Panc1 (cell line): ENCODE measurements around the gene CISD2. TPM values are rescaled to one million over a fixed set of nuclear protein-coding genes. Genes with fewer than 3 reads are reported as not detected.

ENCODE experiments used
- ATAC-seq: fragments of 200-7000 bp; cut with Tn5 transposase; 2 replicates; pipeline ENCODE4 v1.9.1; 2020; ENCODE audit warnings: mild to moderate bottlenecking, moderate library complexity
- BruUV-seq: library from RNA; stranded (reverse); fragments of 400-500 nt; replicated peaks from 2 replicates; lab custom pipeline; 2021; lab: Mats Ljungman, UMichigan
- CTCF ChIA-PET: fragments of 300-600 bp; sonication (Branson Sonifier 250); formaldehyde crosslinking; loops from one replicate; lab custom pipeline; 2022; ENCODE audit warnings: antibody characterized with exemption; lab: Charles Lee
- POLR2A ChIA-PET: fragments of 300-600 bp; sonication (Branson Sonifier 250); formaldehyde crosslinking; loops from one replicate; lab custom pipeline; 2022; ENCODE audit warnings: antibody characterized with exemption; lab: Charles Lee
- DNase-seq: peaks from one replicate; pipeline ENCODE4 v3.0.0-alpha.2; 2010; ENCODE audit warnings: low read depth, low spot score
- H3K27ac ChIP-seq: 2 replicates; pipeline ENCODE4 v1.5.1; 2011; ENCODE audit warnings: mild to moderate bottlenecking, low read length, inconsistent platforms
- H3K27me3 ChIP-seq: fragments of 200-500 bp; sonication (Bioruptor generic); 2 replicates; pipeline ENCODE4 v1.6.0; 2014; ENCODE audit warnings: low read length, inconsistent platforms; ENCODE audit not compliant: control insufficient read depth, insufficient read depth
- H3K36me3 ChIP-seq: fragments of 200-500 bp; sonication (Bioruptor generic); 2 replicates; pipeline ENCODE4 v1.5.1; 2014; ENCODE audit warnings: inconsistent platforms, mild to moderate bottlenecking, low read length, moderate library complexity; ENCODE audit not compliant: control insufficient read depth, insufficient read depth
- H3K4me1 ChIP-seq: 2 replicates; pipeline ENCODE4 v1.5.1; 2011; ENCODE audit warnings: inconsistent platforms, mild to moderate bottlenecking, low read length, moderate library complexity; ENCODE audit not compliant: control insufficient read depth, insufficient read depth
- H3K4me3 ChIP-seq, 2 experiments: 2 replicates each; pipeline ENCODE4 v1.5.1; 2011 to 2012; ENCODE audit warnings: low read depth in 2 of 2, low read length in 2 of 2, mild to moderate bottlenecking in 2 of 2, inconsistent platforms in 1 of 2, moderate library complexity in 1 of 2
- H3K9me3 ChIP-seq: fragments of 200-500 bp; sonication (Bioruptor generic); 2 replicates; pipeline ENCODE4 v1.5.1; 2014; ENCODE audit warnings: low read depth, mild to moderate bottlenecking, inconsistent platforms, low read length, moderate library complexity; ENCODE audit not compliant: control insufficient read depth, insufficient read depth
- POLR2AphosphoS5 ChIP-seq: IDR thresholded peaks from 2 replicates; pipeline ENCODE4 v1.6.1; 2012; ENCODE audit warnings: mild to moderate bottlenecking, low read depth, low read length, moderate library complexity
- SIN3A ChIP-seq: IDR thresholded peaks from 2 replicates; pipeline ENCODE4 v1.6.1; 2012; ENCODE audit warnings: low read depth, mild to moderate bottlenecking, low read length, moderate library complexity, borderline replicate concordance; ENCODE audit not compliant: insufficient read depth
- TCF7L2 ChIP-seq: IDR thresholded peaks from 2 replicates; pipeline ENCODE4 v1.6.1; 2011; ENCODE audit warnings: mild to moderate bottlenecking, low read depth, low read length, inconsistent platforms
- in situ Hi-C: cut with HindIII; loops from 2 replicates; pipeline ENCODE4 v1.10.0; 2016; ENCODE audit warnings: low sequenced_read_pairs, low pct_unique_long_range_greater_than_20kb
- intact Hi-C: fragments of 100-400 bp; cut with micrococcal nuclease; formaldehyde crosslinking; loops from one replicate; pipeline ENCODE4 v1.10.0; 2022; ENCODE audit not compliant: unreplicated experiment
- total RNA-seq: library from RNA; stranded (reverse); gene quantifications from one replicate; pipeline ENCODE4 v1.2.1, GENCODE V29; 2021; ENCODE audit not compliant: unreplicated experiment
- TF ChIP-seq, protein P1 (sequence below): fragments of 450-650 bp; IDR thresholded peaks from 2 replicates; pipeline ENCODE4 v1.5.1; 2017; ENCODE audit warnings: mild to moderate bottlenecking
- TF ChIP-seq, protein P2 (sequence below), 2 experiments: IDR thresholded peaks; 2 replicates each; pipeline ENCODE4 v1.6.1; 2011 to 2012; ENCODE audit warnings: low read depth in 2 of 2, control low read depth in 1 of 2, low read length in 1 of 2, mild to moderate bottlenecking in 1 of 2, moderate library complexity in 1 of 2; ENCODE audit not compliant: insufficient read depth in 1 of 2

The CISD2 gene
- total RNA-seq, 1 experiment from 2014 or later, result 39.0 TPM

- CTCF ChIA-PET, result no interaction called here
- no peaks in the 10 kb centered on the region for H3K9me3 ChIP-seq
- H3K36me3 ChIP-seq, result no peaks in the 10 kb centered on the region
- POLR2A ChIA-PET, result no interaction called here
- TF ChIP-seq TCF7L2, result no peak
- DNase-seq (no peak), ATAC-seq (no peak)
- in situ Hi-C loops (no loop called here), intact Hi-C loops (no loop called here)
- no TSS peak for BruUV-seq
- H3K4me1 ChIP-seq, result no peaks in the 10 kb centered on the region
- H3K4me3 ChIP-seq, result no peak overlapping the region
- no peak overlapping the region for H3K27ac ChIP-seq
- H3K27me3 ChIP-seq, result no peaks in the 10 kb centered on the region
These were observed 19.1 kb upstream of the CISD2 start for GRCh38 chr4:102849579-102850104.

GRCh38 chr4:102850370-102850769, 18.4 kb upstream of the CISD2 start:
- Histone ChIP-seq H3K4me1 (no peaks in the 10 kb centered on the region), H3K36me3 (no peaks in the 10 kb centered on the region), H3K27ac (no peak overlapping the region), H3K4me3 (no peak overlapping the region), H3K27me3 (no peaks in the 10 kb centered on the region), H3K9me3 (no peaks in the 10 kb centered on the region)
- in situ Hi-C loops (no loop called here), intact Hi-C loops (no loop called here)
- no peak for ATAC-seq
- CTCF ChIA-PET, result no interaction called here
- BruUV-seq, result no TSS peak
- POLR2A ChIA-PET, result no interaction called here
- TF ChIP-seq TCF7L2 (no peak), SIN3A (no peak), POLR2AphosphoS5 (no peak)
- TF ChIP-seq, protein P1, sequence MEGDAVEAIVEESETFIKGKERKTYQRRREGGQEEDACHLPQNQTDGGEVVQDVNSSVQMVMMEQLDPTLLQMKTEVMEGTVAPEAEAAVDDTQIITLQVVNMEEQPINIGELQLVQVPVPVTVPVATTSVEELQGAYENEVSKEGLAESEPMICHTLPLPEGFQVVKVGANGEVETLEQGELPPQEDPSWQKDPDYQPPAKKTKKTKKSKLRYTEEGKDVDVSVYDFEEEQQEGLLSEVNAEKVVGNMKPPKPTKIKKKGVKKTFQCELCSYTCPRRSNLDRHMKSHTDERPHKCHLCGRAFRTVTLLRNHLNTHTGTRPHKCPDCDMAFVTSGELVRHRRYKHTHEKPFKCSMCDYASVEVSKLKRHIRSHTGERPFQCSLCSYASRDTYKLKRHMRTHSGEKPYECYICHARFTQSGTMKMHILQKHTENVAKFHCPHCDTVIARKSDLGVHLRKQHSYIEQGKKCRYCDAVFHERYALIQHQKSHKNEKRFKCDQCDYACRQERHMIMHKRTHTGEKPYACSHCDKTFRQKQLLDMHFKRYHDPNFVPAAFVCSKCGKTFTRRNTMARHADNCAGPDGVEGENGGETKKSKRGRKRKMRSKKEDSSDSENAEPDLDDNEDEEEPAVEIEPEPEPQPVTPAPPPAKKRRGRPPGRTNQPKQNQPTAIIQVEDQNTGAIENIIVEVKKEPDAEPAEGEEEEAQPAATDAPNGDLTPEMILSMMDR, result no peak
- TF ChIP-seq, protein P2, sequence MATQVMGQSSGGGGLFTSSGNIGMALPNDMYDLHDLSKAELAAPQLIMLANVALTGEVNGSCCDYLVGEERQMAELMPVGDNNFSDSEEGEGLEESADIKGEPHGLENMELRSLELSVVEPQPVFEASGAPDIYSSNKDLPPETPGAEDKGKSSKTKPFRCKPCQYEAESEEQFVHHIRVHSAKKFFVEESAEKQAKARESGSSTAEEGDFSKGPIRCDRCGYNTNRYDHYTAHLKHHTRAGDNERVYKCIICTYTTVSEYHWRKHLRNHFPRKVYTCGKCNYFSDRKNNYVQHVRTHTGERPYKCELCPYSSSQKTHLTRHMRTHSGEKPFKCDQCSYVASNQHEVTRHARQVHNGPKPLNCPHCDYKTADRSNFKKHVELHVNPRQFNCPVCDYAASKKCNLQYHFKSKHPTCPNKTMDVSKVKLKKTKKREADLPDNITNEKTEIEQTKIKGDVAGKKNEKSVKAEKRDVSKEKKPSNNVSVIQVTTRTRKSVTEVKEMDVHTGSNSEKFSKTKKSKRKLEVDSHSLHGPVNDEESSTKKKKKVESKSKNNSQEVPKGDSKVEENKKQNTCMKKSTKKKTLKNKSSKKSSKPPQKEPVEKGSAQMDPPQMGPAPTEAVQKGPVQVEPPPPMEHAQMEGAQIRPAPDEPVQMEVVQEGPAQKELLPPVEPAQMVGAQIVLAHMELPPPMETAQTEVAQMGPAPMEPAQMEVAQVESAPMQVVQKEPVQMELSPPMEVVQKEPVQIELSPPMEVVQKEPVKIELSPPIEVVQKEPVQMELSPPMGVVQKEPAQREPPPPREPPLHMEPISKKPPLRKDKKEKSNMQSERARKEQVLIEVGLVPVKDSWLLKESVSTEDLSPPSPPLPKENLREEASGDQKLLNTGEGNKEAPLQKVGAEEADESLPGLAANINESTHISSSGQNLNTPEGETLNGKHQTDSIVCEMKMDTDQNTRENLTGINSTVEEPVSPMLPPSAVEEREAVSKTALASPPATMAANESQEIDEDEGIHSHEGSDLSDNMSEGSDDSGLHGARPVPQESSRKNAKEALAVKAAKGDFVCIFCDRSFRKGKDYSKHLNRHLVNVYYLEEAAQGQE (IDR thresholded peaks at IDR 0.05; ENCODE audit: insufficient read depth in 1 of 2, low read depth in 2 of 2, low read length in 1 of 2), result no peak
- no peak for DNase-seq

- TF ChIP-seq, protein P2 (IDR thresholded peaks at IDR 0.05; ENCODE audit: insufficient read depth in 1 of 2, low read depth in 2 of 2, low read length in 1 of 2), result no peak
- TF ChIP-seq POLR2AphosphoS5 (no peak), TCF7L2 (no peak), SIN3A (no peak)
- Histone ChIP-seq H3K9me3 (peaks cover 6% of the 10 kb centered on the region; the same call in 1 of the 2 replicates), H3K27ac (no peak overlapping the region), H3K36me3 (no peaks in the 10 kb centered on the region; the same call in 1 of the 2 replicates), H3K4me1 (no peaks in the 10 kb centered on the region), H3K27me3 (no peaks in the 10 kb centered on the region), H3K4me3 (no peak overlapping the region)
- in situ Hi-C loops, result no loop called here
- POLR2A ChIA-PET, result no interaction called here
- BruUV-seq, result no TSS peak
- no peak for DNase-seq
- no peak for ATAC-seq
- CTCF ChIA-PET, result no interaction called here
- intact Hi-C loops, result no loop called here
These were observed 9.8 kb upstream of the CISD2 start for GRCh38 chr4:102858828-102859464.
